Keratinocyte (primary cell): ENCODE data around the gene ITPK1. TPM values are rescaled to one million over a fixed set of nuclear protein-coding genes. Genes with fewer than 3 reads are reported as not detected.

Experiments
- DNase-seq: peaks from one replicate; pipeline ENCODE4 v3.0.0-alpha.2; 2011; ENCODE audit warnings: low read depth, missing footprints, low spot score
- FAIRE-seq: peaks from 2 replicates; lab custom pipeline; 2011; peaks lifted over from hg19 to GRCh38; lab: Jason Lieb, UNC
- H2AFZ ChIP-seq: 2 replicates; pipeline ENCODE4 v1.6.0; 2012; ENCODE audit warnings: low read length, control low read depth, inconsistent platforms; ENCODE audit not compliant: control insufficient read depth
- H3K27ac ChIP-seq: 2 replicates; pipeline ENCODE4 v1.5.1; 2011; ENCODE audit warnings: low read length; ENCODE audit not compliant: control insufficient read depth, insufficient read depth
- H3K27me3 ChIP-seq: 3 replicates; pipeline ENCODE4 v1.6.0; 2011; ENCODE audit warnings: low read length; ENCODE audit not compliant: control insufficient read depth, insufficient read depth; ENCODE audit errors: extremely low read depth
- H3K36me3 ChIP-seq, 2 experiments: 2 replicates in 1 of 2; 3 replicates in 1 of 2; pipeline ENCODE4 v1.5.1; 2011; ENCODE audit warnings: low read length in 2 of 2, mild to moderate bottlenecking in 1 of 2; ENCODE audit not compliant: control insufficient read depth in 2 of 2, insufficient read depth in 2 of 2; ENCODE audit errors: extremely low read depth in 1 of 2
- H3K4me1 ChIP-seq: 3 replicates; pipeline ENCODE4 v1.5.1; 2011; ENCODE audit warnings: low read length; ENCODE audit not compliant: control insufficient read depth, insufficient read depth; ENCODE audit errors: extremely low read depth
- H3K4me2 ChIP-seq: 3 replicates; pipeline ENCODE4 v1.6.0; 2011; ENCODE audit warnings: low read depth, low read length; ENCODE audit not compliant: control insufficient read depth, insufficient read depth; ENCODE audit errors: extremely low read depth
- H3K4me3 ChIP-seq, 3 experiments: fragments of 200-600 bp in 1 of 3; sonication (generic) in 1 of 3; 2 replicates in 2 of 3; 3 replicates in 1 of 3; pipeline ENCODE4 v1.5.1; 2011 to 2016; ENCODE audit warnings: low read length in 3 of 3, mild to moderate bottlenecking in 3 of 3, control low read depth in 2 of 3, inconsistent platforms in 1 of 3, low read depth in 1 of 3, mixed read lengths in 1 of 3, mixed run types in 1 of 3, moderate library complexity in 1 of 3; ENCODE audit not compliant: control insufficient read depth in 2 of 3, insufficient read depth in 2 of 3; ENCODE audit errors: extremely low read depth in 1 of 3
- H3K79me2 ChIP-seq: 2 replicates; pipeline ENCODE4 v1.6.0; 2012; ENCODE audit warnings: low read length; ENCODE audit not compliant: control insufficient read depth, insufficient read depth
- H3K9ac ChIP-seq: 3 replicates; pipeline ENCODE4 v1.6.0; 2011; ENCODE audit warnings: low read length; ENCODE audit not compliant: control insufficient read depth, insufficient read depth; ENCODE audit errors: extremely low read depth
- H3K9me1 ChIP-seq: 3 replicates; pipeline ENCODE4 v1.6.0; 2011; ENCODE audit warnings: low read length; ENCODE audit not compliant: control insufficient read depth, insufficient read depth; ENCODE audit errors: extremely low read depth
- H3K9me3 ChIP-seq: 2 replicates; pipeline ENCODE4 v1.5.1; 2012; ENCODE audit warnings: low read depth, low read length; ENCODE audit not compliant: control insufficient read depth
- H4K20me1 ChIP-seq: 3 replicates; pipeline ENCODE4 v1.6.0; 2011; ENCODE audit warnings: low read length; ENCODE audit not compliant: control insufficient read depth, insufficient read depth; ENCODE audit errors: extremely low read depth
- CTCF ChIP-seq, 3 experiments: IDR thresholded peaks in 1 of 3; conservative IDR thresholded peaks in 1 of 3; optimal IDR thresholded peaks in 1 of 3; 2 replicates in 2 of 3; 3 replicates in 1 of 3; pipeline versions ENCODE3 to v1.5.1; 2011; ENCODE audit warnings: low read length in 3 of 3, mild to moderate bottlenecking in 3 of 3, moderate library complexity in 2 of 3, control low read depth in 1 of 3, inconsistent platforms in 1 of 3; ENCODE audit not compliant: insufficient read depth in 2 of 3; ENCODE audit errors: extremely low read depth in 1 of 3
- EZH2 ChIP-seq: IDR thresholded peaks from one replicate; pipeline ENCODE4 v1.6.1; 2012; ENCODE audit warnings: inconsistent platforms, mild to moderate bottlenecking, low read length, moderate library complexity
- dilution Hi-C: fragments of 300-500 bp; cut with MboI; formaldehyde crosslinking; loops from one replicate; pipeline ENCODE4 v1.7.0; 2020; ENCODE audit warnings: low sequenced_read_pairs; ENCODE audit not compliant: extremely low pct_ligation_motif_present
- polyA plus RNA-seq, 5 experiments: library from polyadenylated mRNA; depleted of rRNA in 3 of 5; stranded (reverse) in 3 of 5; stranded (forward) in 1 of 5; unstranded in 1 of 5; fragments of >200 nt; gene quantifications; 1 replicate in 1 of 5; 2 replicates in 3 of 5; 3 replicates in 1 of 5; pipeline versions ENCODE4 v1.2.1 to v1.2.3, GENCODE V29; 2011 to 2012; ENCODE audit warnings: missing spikeins in 2 of 5, low read depth in 1 of 5, low replicate concordance in 1 of 5

The ITPK1 gene
- polyA plus RNA-seq, 1 donor (not counting 4 experiments of a cell fraction or from before 2014, with no cell fraction given), result 67.8 TPM

DNA sequence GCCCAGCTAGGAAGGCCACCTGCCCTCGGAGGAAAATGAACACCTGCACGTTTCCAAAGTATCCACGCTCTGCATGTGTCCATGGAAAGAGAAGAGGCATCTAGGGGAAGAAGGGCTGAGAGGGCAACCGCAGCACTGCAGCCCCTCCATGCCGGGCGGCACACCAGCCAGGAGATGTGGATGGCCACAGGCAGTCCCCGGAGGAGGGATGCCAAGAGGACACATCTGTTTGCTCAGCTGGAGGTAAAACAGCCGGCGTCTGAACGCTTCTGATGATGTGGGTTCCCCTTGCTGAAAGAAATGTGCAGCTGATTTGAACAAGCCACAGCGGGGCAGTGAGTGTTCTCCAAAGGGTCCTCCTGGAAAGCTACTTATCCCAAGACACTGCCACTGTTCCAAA is 158.8 kb downstream of the ITPK1 start:
- no peak overlapping the region for H3K4me2 ChIP-seq
- no peaks in the 10 kb centered on the region for H3K9me1 ChIP-seq
- FAIRE-seq (no peak), DNase-seq (no peak)
- TF ChIP-seq CTCF (optimal IDR thresholded peaks at IDR 0.05 in 1 of 3, IDR thresholded peaks at IDR 0.05 in 1 of 3, conservative IDR thresholded peaks at IDR 0.05 in 1 of 3; ENCODE audit: extremely low read depth in 1 of 3, insufficient read depth in 2 of 3, low read length in 3 of 3) (no peak), EZH2 (no peak)
- H3K4me1 ChIP-seq, result peaks cover 21% of the 10 kb centered on the region
- H4K20me1 ChIP-seq, result no peaks in the 10 kb centered on the region
- dilution Hi-C loops, result no loop called here
- no peak overlapping the region for H3K27ac ChIP-seq
- H3K79me2 ChIP-seq, result no peaks in the 10 kb centered on the region
- no peak overlapping the region for H3K4me3 ChIP-seq
- H3K9me3 ChIP-seq, result no peaks in the 10 kb centered on the region
- no peak overlapping the region for H3K9ac ChIP-seq
- no peaks in the 10 kb centered on the region for H3K27me3 ChIP-seq
- peaks cover 17 to 50% of the 10 kb centered on the region in 2 experiments for H3K36me3 ChIP-seq
- no peak overlapping the region for H2AFZ ChIP-seq

DNA sequence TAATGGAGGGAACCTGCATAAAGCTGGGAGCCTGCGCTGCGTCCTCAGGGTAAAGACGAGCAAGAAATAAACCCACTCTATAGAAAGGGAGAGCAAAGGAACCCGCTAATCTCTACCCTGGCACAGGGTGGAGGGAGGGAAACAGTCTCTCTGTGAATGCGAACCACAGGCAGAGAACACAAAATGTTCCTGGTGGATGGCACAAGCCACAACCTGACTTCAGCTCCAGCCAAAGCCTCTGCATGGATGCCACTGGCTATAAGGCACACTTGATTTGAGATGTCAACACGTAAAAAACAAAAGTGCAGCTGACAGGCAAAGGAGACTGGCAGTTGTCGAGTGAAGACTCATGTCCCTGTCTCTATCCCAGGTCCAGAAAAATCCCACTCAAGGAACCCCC is 160.3 kb downstream of the ITPK1 start:
- H3K36me3 ChIP-seq, result peaks cover 20 to 48% of the 10 kb centered on the region in 2 experiments
- no peaks in the 10 kb centered on the region for H3K27me3 ChIP-seq
- FAIRE-seq (no peak), DNase-seq (no peak)
- no peaks in the 10 kb centered on the region for H4K20me1 ChIP-seq
- no peaks in the 10 kb centered on the region for H3K79me2 ChIP-seq
- H3K9me3 ChIP-seq, result no peaks in the 10 kb centered on the region
- H3K9ac ChIP-seq, result no peak overlapping the region
- H3K4me3 ChIP-seq, result no peak overlapping the region
- H3K27ac ChIP-seq, result no peak overlapping the region
- no peaks in the 10 kb centered on the region for H3K9me1 ChIP-seq
- H2AFZ ChIP-seq, result no peak overlapping the region
- H3K4me2 ChIP-seq, result no peak overlapping the region
- dilution Hi-C loops, result no loop called here
- TF ChIP-seq CTCF (optimal IDR thresholded peaks at IDR 0.05 in 1 of 3, IDR thresholded peaks at IDR 0.05 in 1 of 3, conservative IDR thresholded peaks at IDR 0.05 in 1 of 3; ENCODE audit: extremely low read depth in 1 of 3, insufficient read depth in 2 of 3, low read length in 3 of 3) (no peak), EZH2 (no peak)
- peaks cover 6% of the 10 kb centered on the region for H3K4me1 ChIP-seq
